ENCODE measurements around the gene SLC35B2.

- TF ChIP-seq EP300 (IDR thresholded peaks at IDR 0.05; ENCODE audit: borderline replicate concordance) (no peak), YY1 (IDR thresholded peaks at IDR 0.05; ENCODE audit: low read depth) (no peak), MAX (IDR thresholded peaks at IDR 0.05) (no peak), FOXM1 (IDR thresholded peaks at IDR 0.05; ENCODE audit: borderline replicate concordance, low read depth) (no peak), ZBTB7A (IDR thresholded peaks at IDR 0.05; ENCODE audit: low read depth) (no peak)
Measured at GRCh38 chr6:44294832-44295791, 37.8 kb upstream of the SLC35B2 start.
